IMR-90 (cell line): Measurements from ENCODE around the gene ASMTL.

ENCODE experiments used
- CEBPB ChIP-seq: IDR thresholded peaks from 2 replicates; pipeline ENCODE4 v1.6.1; 2012; ENCODE audit warnings: low read depth, low read length, improper control_type of control experiment
- CHD1 ChIP-seq: IDR thresholded peaks from 2 replicates; pipeline ENCODE4 v1.6.1; 2012; ENCODE audit warnings: low read depth, low read length, improper control_type of control experiment
- FOS ChIP-seq: fragments of 150-350 bp; IDR thresholded peaks from 2 replicates; pipeline ENCODE4 v1.6.1; 2016; ENCODE audit warnings: low read depth, low read length
- MAFK ChIP-seq: IDR thresholded peaks from 2 replicates; pipeline ENCODE4 v1.6.1; 2012; ENCODE audit warnings: low read depth, low read length, improper control_type of control experiment
- MAZ ChIP-seq: IDR thresholded peaks from 2 replicates; pipeline ENCODE4 v1.6.1; 2012; ENCODE audit warnings: low read depth, mild to moderate bottlenecking, low read length, improper control_type of control experiment, moderate library complexity, borderline replicate concordance
- MXI1 ChIP-seq: IDR thresholded peaks from 2 replicates; pipeline ENCODE4 v1.6.1; 2012; ENCODE audit warnings: low read depth, mild to moderate bottlenecking, low read length, moderate library complexity, borderline replicate concordance
- NFE2L2 ChIP-seq: fragments of 150-350 bp; IDR thresholded peaks from 2 replicates; pipeline ENCODE4 v1.6.1; 2016; ENCODE audit warnings: low read depth, mild to moderate bottlenecking, low read length
- POLR2A ChIP-seq: IDR thresholded peaks from 2 replicates; pipeline ENCODE4 v1.6.1; 2012; ENCODE audit warnings: mild to moderate bottlenecking, low read depth, low read length
- RAD21 ChIP-seq: IDR thresholded peaks from 2 replicates; pipeline ENCODE4 v1.6.1; 2012; ENCODE audit warnings: low read length, improper control_type of control experiment
- SMC3 ChIP-seq: fragments of 150-350 bp; IDR thresholded peaks from 2 replicates; pipeline ENCODE4 v1.6.1; 2016; ENCODE audit warnings: low read depth, mild to moderate bottlenecking, antibody characterized with exemption, low read length, moderate library complexity
- TF ChIP-seq, protein P1 (sequence below): conservative IDR thresholded peaks from 2 replicates; pipeline ENCODE4 v1.5.1; 2012; ENCODE audit warnings: mild to moderate bottlenecking, low read depth, low read length, improper control_type of control experiment
- TF ChIP-seq, protein P2 (sequence below): fragments of 150-350 bp; IDR thresholded peaks from 2 replicates; pipeline ENCODE4 v1.6.1; 2017; ENCODE audit warnings: mild to moderate bottlenecking, antibody characterized with exemption, low read length, low read depth
- TF ChIP-seq, protein P3 (sequence below): fragments of 150-350 bp; IDR thresholded peaks from 2 replicates; pipeline ENCODE4 v1.6.1; 2016; ENCODE audit warnings: low read depth, mild to moderate bottlenecking, low read length, moderate library complexity, borderline replicate concordance

DNA sequence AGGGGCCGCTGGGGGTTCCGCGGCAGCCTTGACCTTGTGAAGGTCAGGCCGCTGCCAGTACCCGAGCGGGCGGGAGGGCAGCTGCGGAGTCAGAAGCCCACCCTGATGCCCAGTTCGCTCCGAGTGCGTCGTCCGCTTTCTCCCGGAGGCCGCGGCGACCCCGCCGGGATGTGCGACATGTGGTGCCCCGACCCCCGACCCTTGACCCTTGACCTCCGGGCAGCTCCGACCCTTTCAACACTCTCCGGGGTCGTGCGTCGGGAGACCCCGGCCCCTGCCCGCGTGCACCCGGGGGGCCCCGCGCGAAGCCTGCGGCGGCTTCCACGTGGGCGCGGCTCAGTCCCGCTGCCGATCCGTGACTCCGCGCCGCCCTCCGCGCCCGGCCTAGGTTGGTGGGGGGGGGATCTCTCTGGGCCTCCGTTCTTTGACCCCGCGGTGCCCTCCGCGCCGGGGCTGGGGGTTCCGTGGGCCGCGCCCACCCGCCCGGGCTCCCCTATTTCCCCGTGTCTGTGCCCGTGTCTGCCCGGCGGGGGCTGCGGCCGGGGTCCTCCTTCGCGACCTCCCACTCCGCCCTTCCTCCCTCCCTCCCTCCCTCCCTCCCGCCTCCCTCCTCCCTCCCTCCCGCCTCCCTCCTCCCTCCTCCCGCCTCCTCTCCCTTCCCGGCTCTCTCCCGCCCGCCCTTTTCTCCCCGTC is 60.2 kb downstream of the ASMTL start:
- TF ChIP-seq, protein P1, sequence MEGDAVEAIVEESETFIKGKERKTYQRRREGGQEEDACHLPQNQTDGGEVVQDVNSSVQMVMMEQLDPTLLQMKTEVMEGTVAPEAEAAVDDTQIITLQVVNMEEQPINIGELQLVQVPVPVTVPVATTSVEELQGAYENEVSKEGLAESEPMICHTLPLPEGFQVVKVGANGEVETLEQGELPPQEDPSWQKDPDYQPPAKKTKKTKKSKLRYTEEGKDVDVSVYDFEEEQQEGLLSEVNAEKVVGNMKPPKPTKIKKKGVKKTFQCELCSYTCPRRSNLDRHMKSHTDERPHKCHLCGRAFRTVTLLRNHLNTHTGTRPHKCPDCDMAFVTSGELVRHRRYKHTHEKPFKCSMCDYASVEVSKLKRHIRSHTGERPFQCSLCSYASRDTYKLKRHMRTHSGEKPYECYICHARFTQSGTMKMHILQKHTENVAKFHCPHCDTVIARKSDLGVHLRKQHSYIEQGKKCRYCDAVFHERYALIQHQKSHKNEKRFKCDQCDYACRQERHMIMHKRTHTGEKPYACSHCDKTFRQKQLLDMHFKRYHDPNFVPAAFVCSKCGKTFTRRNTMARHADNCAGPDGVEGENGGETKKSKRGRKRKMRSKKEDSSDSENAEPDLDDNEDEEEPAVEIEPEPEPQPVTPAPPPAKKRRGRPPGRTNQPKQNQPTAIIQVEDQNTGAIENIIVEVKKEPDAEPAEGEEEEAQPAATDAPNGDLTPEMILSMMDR = no peak
- TF ChIP-seq RAD21 (no peak), POLR2A (no peak), MAFK (no peak), CEBPB (no peak), MXI1 (peak; percentile 88), SMC3 (no peak), NFE2L2 (no peak), FOS (no peak), CHD1 (no peak), MAZ (peak; percentile 85; the same call in 1 of the 2 replicates)
- TF ChIP-seq, protein P2, sequence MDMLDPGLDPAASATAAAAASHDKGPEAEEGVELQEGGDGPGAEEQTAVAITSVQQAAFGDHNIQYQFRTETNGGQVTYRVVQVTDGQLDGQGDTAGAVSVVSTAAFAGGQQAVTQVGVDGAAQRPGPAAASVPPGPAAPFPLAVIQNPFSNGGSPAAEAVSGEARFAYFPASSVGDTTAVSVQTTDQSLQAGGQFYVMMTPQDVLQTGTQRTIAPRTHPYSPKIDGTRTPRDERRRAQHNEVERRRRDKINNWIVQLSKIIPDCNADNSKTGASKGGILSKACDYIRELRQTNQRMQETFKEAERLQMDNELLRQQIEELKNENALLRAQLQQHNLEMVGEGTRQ = no peak
- TF ChIP-seq, protein P3, sequence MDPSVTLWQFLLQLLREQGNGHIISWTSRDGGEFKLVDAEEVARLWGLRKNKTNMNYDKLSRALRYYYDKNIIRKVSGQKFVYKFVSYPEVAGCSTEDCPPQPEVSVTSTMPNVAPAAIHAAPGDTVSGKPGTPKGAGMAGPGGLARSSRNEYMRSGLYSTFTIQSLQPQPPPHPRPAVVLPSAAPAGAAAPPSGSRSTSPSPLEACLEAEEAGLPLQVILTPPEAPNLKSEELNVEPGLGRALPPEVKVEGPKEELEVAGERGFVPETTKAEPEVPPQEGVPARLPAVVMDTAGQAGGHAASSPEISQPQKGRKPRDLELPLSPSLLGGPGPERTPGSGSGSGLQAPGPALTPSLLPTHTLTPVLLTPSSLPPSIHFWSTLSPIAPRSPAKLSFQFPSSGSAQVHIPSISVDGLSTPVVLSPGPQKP = no peak
